Measurements from ENCODE around the gene INO80E. TPM values are rescaled to one million over a fixed set of nuclear protein-coding genes. Genes with fewer than 3 reads are reported as not detected.

The INO80E gene
- total RNA-seq, 1 experiment from 2014 or later: 89.8 TPM

DNA sequence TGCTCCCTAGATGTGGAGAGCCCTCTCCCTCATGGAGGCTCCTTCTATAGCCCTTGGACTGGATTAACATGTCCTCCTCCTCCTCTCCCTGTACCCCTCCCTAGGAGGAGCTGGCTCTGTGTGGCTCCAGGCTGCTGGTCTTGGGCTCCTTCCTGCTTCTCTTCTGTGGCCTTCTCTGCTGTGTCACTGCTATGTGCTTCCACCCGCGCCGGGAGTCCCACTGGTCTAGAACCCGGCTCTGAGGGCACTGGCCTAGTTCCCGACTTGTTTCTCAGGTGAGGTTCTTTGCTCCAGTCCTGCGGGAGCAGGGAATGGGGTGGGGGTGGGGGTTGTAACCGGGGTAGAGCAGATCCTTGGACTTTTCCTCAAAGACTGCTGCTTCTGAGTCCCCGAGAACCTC, 24.7 kb upstream of the INO80E start:
- peaks cover 8 to 26% of the 10 kb centered on the region in 2 experiments for H3K4me1 ChIP-seq (ENCODE audit: control insufficient read depth in 1 of 2, insufficient read depth in 2 of 2, low read length in 2 of 2)
- H3K79me2 ChIP-seq (ENCODE audit: insufficient read depth, low read length): peaks cover 27% of the 10 kb centered on the region
- no peak overlapping the region for H3K4me3 ChIP-seq (replicated peaks in 1 of 2; ENCODE audit: low read depth in 1 of 2, low read length in 2 of 2)
- ATAC-seq (no peak), DNase-seq (ENCODE audit: low read depth, low spot score) (no peak)
- CTCF ChIA-PET: no interaction called here
- POLR2A ChIA-PET: no interaction called here
- no peak overlapping the region for H3K4me2 ChIP-seq (ENCODE audit: low read length)
- no peaks in the 10 kb centered on the region for H3K9me2 ChIP-seq (ENCODE audit: insufficient read depth)
- H3K27ac ChIP-seq (ENCODE audit: low read depth, low read length): no peak overlapping the region
- H3K27me3 ChIP-seq (ENCODE audit: insufficient read depth, low read length): no peaks in the 10 kb centered on the region
- RAD21 ChIA-PET (ENCODE audit: low non-redundant PET in 1 of 2, low total read pairs in 2 of 2, uncharacterized antibody in 2 of 2, unreplicated experiment in 2 of 2): no interaction called here
- no peak overlapping the region for H3K9ac ChIP-seq (ENCODE audit: low read length)
- H2AFZ ChIP-seq (ENCODE audit: low read depth, low read length, poor library complexity, severe bottlenecking): no peak overlapping the region
- TF ChIP-seq SP1 (IDR thresholded peaks at IDR 0.05; ENCODE audit: low read depth) (no peak), CBX3 (IDR thresholded peaks at IDR 0.05; ENCODE audit: low read depth) (no peak), REST (IDR thresholded peaks at IDR 0.05; ENCODE audit: low read depth) (no peak), EGR1 (IDR thresholded peaks at IDR 0.05; ENCODE audit: low read depth) (no peak), ELF1 (IDR thresholded peaks at IDR 0.05; ENCODE audit: borderline replicate concordance, low read depth) (no peak), POLR2AphosphoS5 (IDR thresholded peaks at IDR 0.05; ENCODE audit: low read depth, low read length) (no peak), ZFX (IDR thresholded peaks at IDR 0.05) (no peak), ZNF274 (IDR thresholded peaks at IDR 0.05; ENCODE audit: low read depth, low read length) (no peak), CEBPB (IDR thresholded peaks at IDR 0.05; ENCODE audit: low read depth) (no peak), TCF7L2 (IDR thresholded peaks at IDR 0.05; ENCODE audit: borderline replicate concordance, extremely low read depth, insufficient read depth, insufficient read length) (no peak), FOSL1 (IDR thresholded peaks at IDR 0.05; ENCODE audit: low read depth) (no peak), JUND (IDR thresholded peaks at IDR 0.05) (no peak), EZH2phosphoT487 (IDR thresholded peaks at IDR 0.05; ENCODE audit: borderline replicate concordance) (no peak), POLR2A (IDR thresholded peaks at IDR 0.05; ENCODE audit: borderline replicate concordance, extremely low read depth, insufficient read depth, insufficient read length) (no peak), SRF (IDR thresholded peaks at IDR 0.05; ENCODE audit: low read depth) (no peak)
- TF ChIP-seq, protein P1, sequence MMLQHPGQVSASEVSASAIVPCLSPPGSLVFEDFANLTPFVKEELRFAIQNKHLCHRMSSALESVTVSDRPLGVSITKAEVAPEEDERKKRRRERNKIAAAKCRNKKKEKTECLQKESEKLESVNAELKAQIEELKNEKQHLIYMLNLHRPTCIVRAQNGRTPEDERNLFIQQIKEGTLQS (IDR thresholded peaks at IDR 0.05): no peak
- TF ChIP-seq, protein P2, sequence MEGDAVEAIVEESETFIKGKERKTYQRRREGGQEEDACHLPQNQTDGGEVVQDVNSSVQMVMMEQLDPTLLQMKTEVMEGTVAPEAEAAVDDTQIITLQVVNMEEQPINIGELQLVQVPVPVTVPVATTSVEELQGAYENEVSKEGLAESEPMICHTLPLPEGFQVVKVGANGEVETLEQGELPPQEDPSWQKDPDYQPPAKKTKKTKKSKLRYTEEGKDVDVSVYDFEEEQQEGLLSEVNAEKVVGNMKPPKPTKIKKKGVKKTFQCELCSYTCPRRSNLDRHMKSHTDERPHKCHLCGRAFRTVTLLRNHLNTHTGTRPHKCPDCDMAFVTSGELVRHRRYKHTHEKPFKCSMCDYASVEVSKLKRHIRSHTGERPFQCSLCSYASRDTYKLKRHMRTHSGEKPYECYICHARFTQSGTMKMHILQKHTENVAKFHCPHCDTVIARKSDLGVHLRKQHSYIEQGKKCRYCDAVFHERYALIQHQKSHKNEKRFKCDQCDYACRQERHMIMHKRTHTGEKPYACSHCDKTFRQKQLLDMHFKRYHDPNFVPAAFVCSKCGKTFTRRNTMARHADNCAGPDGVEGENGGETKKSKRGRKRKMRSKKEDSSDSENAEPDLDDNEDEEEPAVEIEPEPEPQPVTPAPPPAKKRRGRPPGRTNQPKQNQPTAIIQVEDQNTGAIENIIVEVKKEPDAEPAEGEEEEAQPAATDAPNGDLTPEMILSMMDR (IDR thresholded peaks at IDR 0.05 in 2 of 3, conservative IDR thresholded peaks at IDR 0.05 in 1 of 3; ENCODE audit: borderline replicate concordance in 1 of 3, insufficient read depth in 1 of 3, low read depth in 2 of 3, low read length in 2 of 3): no peak
- TF ChIP-seq, protein P3, sequence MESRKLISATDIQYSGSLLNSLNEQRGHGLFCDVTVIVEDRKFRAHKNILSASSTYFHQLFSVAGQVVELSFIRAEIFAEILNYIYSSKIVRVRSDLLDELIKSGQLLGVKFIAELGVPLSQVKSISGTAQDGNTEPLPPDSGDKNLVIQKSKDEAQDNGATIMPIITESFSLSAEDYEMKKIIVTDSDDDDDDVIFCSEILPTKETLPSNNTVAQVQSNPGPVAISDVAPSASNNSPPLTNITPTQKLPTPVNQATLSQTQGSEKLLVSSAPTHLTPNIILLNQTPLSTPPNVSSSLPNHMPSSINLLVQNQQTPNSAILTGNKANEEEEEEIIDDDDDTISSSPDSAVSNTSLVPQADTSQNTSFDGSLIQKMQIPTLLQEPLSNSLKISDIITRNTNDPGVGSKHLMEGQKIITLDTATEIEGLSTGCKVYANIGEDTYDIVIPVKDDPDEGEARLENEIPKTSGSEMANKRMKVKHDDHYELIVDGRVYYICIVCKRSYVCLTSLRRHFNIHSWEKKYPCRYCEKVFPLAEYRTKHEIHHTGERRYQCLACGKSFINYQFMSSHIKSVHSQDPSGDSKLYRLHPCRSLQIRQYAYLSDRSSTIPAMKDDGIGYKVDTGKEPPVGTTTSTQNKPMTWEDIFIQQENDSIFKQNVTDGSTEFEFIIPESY (IDR thresholded peaks at IDR 0.05; ENCODE audit: extremely low read depth, insufficient replicate concordance, low read length): no peak
- H3K36me3 ChIP-seq (ENCODE audit: control insufficient read depth in 1 of 2, insufficient read depth in 2 of 2, low read length in 2 of 2): peaks cover 0 to 5% of the 10 kb centered on the region in 2 experiments; a peak in 2 of 4 replicates
- intact Hi-C loops (cut with micrococcal nuclease): loop anchor here (5.0 kb wide), 1 partner anchor 44 kb away; the partner anchor contains the start of gene KCTD13
- H3K9me3 ChIP-seq (ENCODE audit: control insufficient read depth in 1 of 2, insufficient read depth in 1 of 2, low read depth in 1 of 2, low read length in 2 of 2): no peaks in the 10 kb centered on the region; a peak in 1 of 4 replicates
- H4K20me1 ChIP-seq (ENCODE audit: insufficient read depth): no peaks in the 10 kb centered on the region
- no TSS peak for BruUV-seq (replicated peaks)

All from HCT116 (cell line).